ENCODE measurements around the gene LDLRAP1. TPM values are rescaled to one million over a fixed set of nuclear protein-coding genes. Genes with fewer than 3 reads are reported as not detected.

Gene LDLRAP1
- total and polyA plus RNA-seq, 9 donors, result 9.1 to 17.4 (median 13.1) TPM

DNA sequence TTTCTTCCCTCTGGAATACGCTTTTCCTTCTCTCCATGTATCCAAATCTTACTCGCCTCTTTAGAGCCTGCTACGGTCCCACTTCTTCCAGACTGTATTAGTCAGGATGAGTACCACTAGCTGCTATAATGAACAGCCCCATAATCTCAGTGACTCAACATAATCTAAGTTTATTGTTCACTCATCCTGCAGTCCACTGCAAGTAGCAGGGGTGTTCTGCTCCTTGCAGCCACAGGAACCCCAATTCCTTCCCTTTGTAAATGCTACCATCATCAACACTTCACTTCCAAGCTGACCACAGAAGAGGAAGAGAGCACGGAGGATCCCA is 18.1 kb upstream of the LDLRAP1 start:
- H3K27me3 ChIP-seq, result no peaks in the 10 kb centered on the region
- no peak for DNase-seq
- H3K27ac ChIP-seq, result no peak overlapping the region
- 88 to 90% (median 90%) methylated on average over 4 of the region's 4 CpGs for WGBS, 3 donors
- H3K4me1 ChIP-seq (ENCODE audit: insufficient read depth), result no peaks in the 10 kb centered on the region
- no peaks in the 10 kb centered on the region for H3K36me3 ChIP-seq
- no peak overlapping the region for H3K4me3 ChIP-seq
- H3K9me3 ChIP-seq, result no peaks in the 10 kb centered on the region
- TF ChIP-seq, protein P1, sequence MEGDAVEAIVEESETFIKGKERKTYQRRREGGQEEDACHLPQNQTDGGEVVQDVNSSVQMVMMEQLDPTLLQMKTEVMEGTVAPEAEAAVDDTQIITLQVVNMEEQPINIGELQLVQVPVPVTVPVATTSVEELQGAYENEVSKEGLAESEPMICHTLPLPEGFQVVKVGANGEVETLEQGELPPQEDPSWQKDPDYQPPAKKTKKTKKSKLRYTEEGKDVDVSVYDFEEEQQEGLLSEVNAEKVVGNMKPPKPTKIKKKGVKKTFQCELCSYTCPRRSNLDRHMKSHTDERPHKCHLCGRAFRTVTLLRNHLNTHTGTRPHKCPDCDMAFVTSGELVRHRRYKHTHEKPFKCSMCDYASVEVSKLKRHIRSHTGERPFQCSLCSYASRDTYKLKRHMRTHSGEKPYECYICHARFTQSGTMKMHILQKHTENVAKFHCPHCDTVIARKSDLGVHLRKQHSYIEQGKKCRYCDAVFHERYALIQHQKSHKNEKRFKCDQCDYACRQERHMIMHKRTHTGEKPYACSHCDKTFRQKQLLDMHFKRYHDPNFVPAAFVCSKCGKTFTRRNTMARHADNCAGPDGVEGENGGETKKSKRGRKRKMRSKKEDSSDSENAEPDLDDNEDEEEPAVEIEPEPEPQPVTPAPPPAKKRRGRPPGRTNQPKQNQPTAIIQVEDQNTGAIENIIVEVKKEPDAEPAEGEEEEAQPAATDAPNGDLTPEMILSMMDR (IDR thresholded peaks at IDR 0.05), result no peak
- TF ChIP-seq EP300 (IDR thresholded peaks at IDR 0.05), result no peak
- intact Hi-C loops (cut with DNase I), result loop anchor here in 2 of 4 donors (10.0 kb wide), 1 partner anchor 121 kb away; no protein-coding TSS in a partner anchor

DNA sequence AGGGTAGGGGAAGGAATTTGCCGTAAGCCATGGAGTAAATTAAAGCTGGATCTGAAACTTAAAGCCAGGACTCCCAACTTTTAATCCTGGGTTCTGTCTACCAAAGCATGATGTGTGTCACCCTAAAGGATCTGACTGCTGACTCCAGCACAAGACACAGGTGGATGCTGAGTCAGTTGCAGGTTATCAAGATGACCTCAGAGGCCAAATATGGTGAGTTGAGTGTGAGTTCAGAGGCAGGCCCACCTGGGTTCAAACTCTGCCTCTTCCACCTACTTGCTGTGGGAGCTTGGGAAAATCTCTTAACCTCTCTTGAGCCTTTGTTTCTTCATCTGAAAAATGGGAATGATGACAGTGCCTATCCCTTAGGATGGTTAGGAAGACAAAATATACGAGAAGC is 16.7 kb upstream of the LDLRAP1 start:
- no peaks in the 10 kb centered on the region for H3K27me3 ChIP-seq
- no peaks in the 10 kb centered on the region for H3K4me1 ChIP-seq (ENCODE audit: insufficient read depth)
- H3K9me3 ChIP-seq, result no peaks in the 10 kb centered on the region
- H3K36me3 ChIP-seq, result no peaks in the 10 kb centered on the region
- H3K27ac ChIP-seq, result no peak overlapping the region
- intact Hi-C loops (cut with DNase I), result loop anchor here in 2 of 4 donors (10.0 kb wide), 1 partner anchor 122 kb away; no protein-coding TSS in a partner anchor
- no peak overlapping the region for H3K4me3 ChIP-seq
- no peak for TF ChIP-seq POLR2A (IDR thresholded peaks at IDR 0.05)
- TF ChIP-seq EP300 (IDR thresholded peaks at IDR 0.05), result no peak
- TF ChIP-seq, protein P1 (IDR thresholded peaks at IDR 0.05), result no peak
- 77 to 92% (median 91%) methylated on average over 2 of the region's 2 CpGs for WGBS, 3 donors
- no peak for DNase-seq

DNA sequence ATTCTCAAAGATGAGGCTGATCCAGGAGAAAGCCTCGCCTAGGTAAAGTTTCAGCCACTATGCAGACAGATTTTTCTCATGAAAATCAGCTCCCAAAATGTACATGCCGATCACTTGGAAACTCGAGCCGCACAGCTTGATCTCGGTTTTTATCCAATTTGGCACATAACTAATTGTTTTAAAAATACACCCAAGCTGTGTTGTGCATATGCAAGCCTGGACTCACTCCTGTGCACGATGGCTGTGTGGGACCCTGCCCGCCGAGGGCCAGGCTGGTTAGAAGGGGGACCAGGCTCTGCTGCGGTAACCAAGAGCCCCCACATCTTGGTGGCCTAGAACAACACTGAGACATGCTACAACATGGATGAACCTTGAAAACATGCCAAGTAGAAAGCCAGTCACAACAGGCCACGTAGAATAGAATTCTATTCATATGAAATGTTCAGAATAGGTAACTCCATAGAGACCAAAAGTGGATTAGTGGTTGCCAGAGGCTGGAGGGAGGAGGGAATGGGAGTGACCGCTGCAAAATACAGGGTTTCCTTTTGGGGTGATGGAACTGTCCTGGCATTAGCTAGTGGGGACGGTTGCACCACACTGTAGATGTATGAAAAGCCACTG is 16.1 kb upstream of the LDLRAP1 start:
- no peaks in the 10 kb centered on the region for H3K27me3 ChIP-seq
- 32 to 52% (median 41%) methylated on average over 12 of the region's 12 CpGs for WGBS, 3 donors
- TF ChIP-seq POLR2A (IDR thresholded peaks at IDR 0.05) (no peak), EP300 (IDR thresholded peaks at IDR 0.05) (no peak)
- TF ChIP-seq, protein P1 (IDR thresholded peaks at IDR 0.05), result no peak
- intact Hi-C loops (cut with DNase I), result loop anchor here in 2 of 4 donors (10.0 kb wide), 1 partner anchor 123 kb away; no protein-coding TSS in a partner anchor
- H3K36me3 ChIP-seq, result no peaks in the 10 kb centered on the region
- H3K4me3 ChIP-seq, result no peak overlapping the region
- DNase-seq, result no peak
- no peaks in the 10 kb centered on the region for H3K9me3 ChIP-seq
- H3K27ac ChIP-seq, result no peak overlapping the region
- no peaks in the 10 kb centered on the region for H3K4me1 ChIP-seq (ENCODE audit: insufficient read depth)

DNA sequence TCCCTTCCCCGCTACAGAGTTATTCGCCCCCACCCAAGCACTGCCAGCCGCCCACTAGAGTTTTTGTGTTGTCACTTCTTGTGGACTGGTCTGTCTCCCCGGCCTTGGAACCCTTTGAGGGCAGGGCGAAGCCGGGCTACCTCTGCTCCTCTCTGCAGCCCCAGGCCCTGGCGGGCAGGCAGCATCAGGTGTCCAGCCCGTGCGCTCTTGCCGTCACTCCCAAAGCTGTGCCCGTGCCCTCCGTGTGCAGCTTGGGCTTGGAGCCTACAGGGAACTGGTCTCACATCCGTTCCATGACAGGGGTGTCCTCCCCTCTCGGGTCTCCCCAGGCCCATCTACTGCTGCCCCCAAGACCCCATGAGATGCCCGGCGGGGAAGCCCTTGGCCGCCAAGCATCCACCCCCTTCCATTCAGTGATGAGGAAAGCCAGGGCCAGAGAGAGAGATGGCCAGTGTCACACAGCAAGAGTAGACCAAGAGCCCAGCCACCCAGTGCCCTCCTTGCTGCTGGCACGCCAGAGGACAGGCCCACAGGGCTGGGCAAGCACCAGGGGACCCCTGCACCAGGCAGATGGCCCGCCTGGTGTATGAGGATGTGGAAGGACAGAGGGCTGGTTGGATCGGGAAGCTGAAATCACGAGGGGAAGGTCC is 15.3 kb upstream of the LDLRAP1 start:
- WGBS, 3 donors, result 92 to 95% (median 93%) methylated on average over 21 of the region's 21 CpGs
- intact Hi-C loops (cut with DNase I), result loop anchor here in 2 of 4 donors (10.0 kb wide), 1 partner anchor 123 kb away; no protein-coding TSS in a partner anchor

More for the DNA sequence above, 15.3 kb upstream of the LDLRAP1 start:
- no peak overlapping the region for H3K27ac ChIP-seq
- H3K27me3 ChIP-seq, result no peaks in the 10 kb centered on the region
- DNase-seq, result no peak
- no peak overlapping the region for H3K4me3 ChIP-seq
- no peaks in the 10 kb centered on the region for H3K36me3 ChIP-seq
- TF ChIP-seq EP300 (IDR thresholded peaks at IDR 0.05), result no peak
- no peaks in the 10 kb centered on the region for H3K9me3 ChIP-seq
- H3K4me1 ChIP-seq (ENCODE audit: insufficient read depth), result no peaks in the 10 kb centered on the region
